Kidney tubule cell (primary cell): ENCODE measurements around the gene ROPN1B.
"Not testable (repeated sequence)": the region's sequence is repeated elsewhere in the genome, so short reads cannot be mapped to it uniquely, and the experiment has no call there.

Experiments used
- DNase-seq: peaks from one replicate; pipeline ENCODE4 v3.0.0-alpha.2; 2018; ENCODE audit warnings: low spot score

Gene ROPN1B

DNA sequence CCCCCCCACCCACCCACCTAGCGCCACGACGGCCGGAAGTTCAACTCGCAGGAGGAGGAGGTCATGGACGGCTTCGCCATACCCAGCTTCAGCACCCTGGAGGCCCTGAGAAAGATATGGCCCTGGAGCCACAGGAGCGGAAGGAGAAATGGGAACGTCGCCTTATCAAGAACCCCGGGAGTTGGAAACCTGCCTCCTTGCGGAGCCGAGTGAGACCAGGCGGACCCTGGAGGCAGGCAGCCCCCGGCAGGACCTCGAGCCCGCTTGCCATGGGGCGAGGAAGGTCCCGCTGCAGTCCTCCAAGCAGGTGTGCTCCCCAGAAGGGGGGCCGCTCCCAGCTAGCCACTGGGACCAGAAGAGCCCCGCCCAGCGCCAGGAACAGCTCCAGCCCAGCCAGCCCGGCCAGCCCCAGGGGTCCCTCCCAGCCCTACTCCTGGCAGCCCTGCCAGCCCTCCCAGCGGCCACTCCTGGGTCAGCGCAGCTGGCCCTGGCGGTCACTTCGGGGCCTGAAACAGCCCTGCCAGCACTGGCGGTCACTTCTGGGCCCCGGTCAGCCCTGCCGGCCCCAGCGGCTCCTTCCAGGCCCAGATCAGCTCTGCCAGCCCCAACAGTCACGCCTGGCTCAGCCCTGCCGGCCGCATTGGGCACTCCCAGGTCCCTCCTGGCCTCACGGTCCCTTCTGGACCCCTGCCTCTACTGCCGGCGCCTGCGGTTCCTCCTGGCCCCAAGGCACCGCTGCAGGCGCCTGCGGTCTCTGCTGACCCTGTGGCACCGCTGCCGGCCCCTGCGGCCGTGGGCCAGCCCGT, 10.3 kb upstream of the ROPN1B start:
- DNase-seq, result no peak

DNA sequence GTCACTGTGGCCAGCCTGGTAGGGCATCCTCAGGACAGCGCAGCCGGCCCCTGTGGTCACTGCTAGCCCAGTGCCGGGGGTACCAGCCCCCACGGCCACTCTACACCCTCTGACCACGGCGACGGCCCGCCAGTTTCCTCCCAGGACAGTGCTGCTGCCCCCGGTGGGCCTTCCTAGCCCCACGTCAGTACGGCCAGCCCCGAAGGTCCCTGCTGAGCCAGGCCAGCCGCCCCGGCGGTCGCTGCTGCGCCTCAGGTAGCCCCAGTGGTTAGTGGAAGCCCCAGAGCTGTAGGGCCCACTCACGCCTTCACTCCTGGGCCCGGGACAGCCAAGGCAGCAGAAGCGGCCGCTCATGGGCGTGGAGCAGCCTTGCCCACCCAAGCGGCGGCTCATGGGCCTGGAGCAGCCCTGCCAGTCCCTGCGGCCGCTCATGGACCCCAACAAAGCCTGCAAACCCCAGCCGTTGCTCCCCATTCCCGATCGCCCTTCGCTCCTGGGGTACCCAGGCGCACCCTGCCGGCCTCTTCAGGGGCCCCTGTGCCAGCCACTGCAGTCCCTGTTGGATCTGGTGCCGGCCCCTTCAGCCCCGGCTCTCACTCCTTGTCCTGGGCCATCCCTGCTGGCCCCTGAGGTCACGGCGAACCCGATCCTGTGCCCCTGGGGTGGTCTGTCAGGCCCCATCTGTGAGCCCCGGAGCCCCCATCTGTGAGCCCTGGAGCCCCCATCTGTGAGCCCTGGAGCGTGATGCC, 9.5 kb upstream of the ROPN1B start:
- no peak for DNase-seq

DNA sequence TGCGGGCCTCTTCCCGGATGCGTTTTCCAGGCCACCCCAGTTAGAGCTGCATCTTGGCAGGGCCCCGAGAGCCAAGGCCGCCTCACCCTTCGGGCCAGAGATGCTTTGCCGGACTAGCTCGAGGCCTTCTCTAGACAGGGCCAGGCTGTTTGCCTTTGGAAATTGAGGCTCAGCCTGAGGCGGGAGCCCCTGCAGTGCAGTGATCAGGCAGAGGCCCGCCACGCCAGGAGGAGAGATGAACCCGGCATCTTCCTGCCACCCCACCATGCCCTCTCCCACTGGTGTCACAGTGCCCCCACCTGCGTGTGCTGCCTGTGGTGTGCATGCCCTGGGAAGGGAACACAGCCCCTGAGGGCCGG, 8.9 kb upstream of the ROPN1B start:
- no peak for DNase-seq

- DNase-seq, result no peak
These were observed 8.3 kb upstream of the ROPN1B start for GRCh38 chr3:125960456-125961288.

DNA sequence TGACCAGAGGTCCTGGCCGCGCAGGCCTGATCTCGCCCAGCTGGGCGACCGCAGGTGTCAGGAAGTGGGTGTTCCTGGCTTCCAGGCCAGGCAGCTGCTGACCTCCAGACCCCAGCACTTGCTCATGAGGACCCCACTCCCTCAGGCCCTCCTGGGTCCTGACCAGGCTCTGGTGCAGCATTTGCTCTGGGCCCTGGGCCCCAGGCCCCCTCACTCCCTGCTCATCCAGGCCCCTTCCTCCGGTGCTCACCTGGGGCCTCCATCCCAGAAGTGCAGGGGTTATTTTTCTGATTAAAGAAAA, 7.7 kb upstream of the ROPN1B start:
- DNase-seq, result no peak

DNA sequence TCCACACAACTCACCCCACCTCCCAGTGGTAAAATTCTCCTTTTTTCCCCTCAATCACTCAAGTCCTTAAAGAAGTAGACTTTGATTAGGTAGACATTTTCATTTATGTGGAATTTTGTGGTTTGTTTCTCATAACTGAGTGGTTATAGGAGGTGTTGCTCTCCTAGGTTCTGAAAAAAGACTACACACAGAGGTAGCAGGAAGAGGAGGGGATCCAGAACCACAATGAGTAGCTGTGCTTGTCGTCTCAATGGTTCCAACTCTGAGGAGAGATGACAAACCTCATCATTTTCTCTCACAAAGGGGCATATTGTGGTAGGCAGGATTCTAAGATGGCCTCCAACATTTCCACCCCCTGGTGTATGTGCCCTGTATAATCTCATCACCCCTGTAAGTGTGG, 5.1 kb upstream of the ROPN1B start:
- DNase-seq, result not testable (repeated sequence)

DNA sequence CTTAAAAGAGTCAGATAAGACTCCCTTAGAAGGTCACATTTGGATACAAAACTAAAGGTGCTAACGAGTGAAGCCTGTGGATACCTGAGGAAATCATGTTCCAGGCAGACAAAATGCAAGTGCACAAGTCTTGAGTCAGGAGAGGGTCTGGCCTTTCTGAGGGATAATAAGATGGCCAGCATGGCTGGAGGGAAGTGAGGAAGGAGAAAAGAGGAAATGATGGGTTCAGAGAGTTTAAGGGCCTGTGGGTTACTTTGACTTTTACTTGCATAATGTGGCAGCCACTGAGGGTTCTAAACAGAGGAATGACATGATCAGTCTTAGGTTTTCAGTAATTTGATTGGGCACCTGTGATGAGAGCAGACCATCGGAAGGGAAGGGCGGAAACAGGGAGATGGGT, 3.5 kb upstream of the ROPN1B start:
- DNase-seq, result no peak

DNA sequence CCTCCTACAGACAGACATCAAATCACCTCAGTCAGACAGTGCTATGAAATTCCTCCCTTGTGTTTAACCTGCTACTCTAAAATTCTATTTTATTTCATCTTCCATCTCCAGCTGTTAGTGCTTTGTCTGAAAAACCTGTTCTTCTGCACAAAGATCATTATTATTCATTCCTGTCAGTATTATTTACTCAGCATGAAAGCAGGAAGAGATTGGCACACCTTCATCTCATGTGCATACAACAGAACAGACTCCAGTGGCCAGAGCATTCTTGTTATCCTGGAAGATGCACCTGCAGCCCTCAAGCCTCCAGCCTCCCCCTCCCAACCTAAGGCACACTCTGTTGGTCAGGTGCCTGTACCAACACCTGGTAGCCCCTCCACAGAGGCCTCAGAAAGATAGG, 1.8 kb upstream of the ROPN1B start:
- no peak for DNase-seq

DNA sequence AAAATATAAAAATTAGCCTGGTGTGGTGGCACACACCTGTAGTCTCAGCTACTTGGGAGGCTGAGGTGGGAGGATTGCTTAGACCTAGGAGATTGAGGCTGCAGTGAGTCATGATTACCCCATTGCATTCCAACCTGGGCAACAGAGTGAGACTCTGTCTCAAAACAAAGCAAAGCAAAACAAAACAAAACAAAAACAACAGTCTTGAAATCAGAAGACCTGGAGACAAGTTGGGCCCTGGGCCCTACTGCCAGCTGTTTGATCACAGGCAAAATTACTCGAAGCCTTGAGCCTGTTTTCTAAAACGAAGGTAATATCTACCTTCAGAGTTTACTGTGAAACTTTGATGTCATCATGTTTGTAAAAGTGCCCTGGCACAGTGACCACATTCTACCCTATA, 857 bp upstream of the ROPN1B start:
- DNase-seq, result not testable (repeated sequence)

DNA sequence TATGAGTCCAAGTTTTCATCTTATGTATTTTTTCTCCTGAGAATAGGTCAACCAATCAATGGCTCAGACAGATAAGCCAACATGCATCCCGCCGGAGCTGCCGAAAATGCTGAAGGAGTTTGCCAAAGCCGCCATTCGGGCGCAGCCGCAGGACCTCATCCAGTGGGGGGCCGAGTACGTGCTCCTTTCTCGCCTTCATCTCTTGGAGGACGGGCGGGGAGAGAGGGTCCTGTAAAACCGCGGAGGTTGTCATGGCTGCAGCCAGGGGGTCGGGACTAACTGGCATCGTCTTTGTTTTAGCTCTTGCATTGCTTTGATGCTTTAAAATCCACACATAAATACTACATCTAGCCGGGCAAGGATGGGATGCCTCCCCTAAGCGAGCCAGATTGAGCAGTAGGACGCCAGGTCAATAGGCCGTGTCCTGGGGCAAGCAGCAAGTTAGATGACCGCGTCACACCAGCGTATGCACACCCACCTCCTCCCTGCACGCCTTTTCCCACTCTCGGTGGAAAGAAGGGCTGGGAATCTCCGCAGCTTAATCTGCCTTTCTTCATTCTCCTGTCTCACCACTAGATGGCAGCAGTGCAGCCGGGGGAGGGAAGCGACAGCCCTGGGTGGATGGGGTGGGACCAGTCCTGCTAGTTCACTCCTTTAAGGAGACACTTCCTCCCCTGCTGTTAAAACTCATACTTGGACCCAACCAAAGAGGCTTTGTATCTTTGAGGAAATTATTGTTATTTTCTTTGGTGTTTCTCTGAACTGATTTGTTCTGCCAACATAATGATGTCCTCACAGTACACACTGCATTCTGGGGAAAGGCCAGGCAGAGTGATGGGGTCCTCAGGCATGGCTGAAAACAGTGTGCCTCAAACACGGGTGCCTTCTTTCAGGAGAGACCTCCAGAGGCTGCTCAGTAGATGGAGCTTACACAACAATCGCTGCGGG, 3.3 kb downstream of the ROPN1B start:
- peak; percentile 38 for DNase-seq

- not testable (repeated sequence) for DNase-seq
These were observed 6.4 kb downstream of the ROPN1B start for GRCh38 chr3:125975245-125976002.

GRCh38 chr3:125976003-125976390, 7.0 kb downstream of the ROPN1B start:
- not testable (repeated sequence) for DNase-seq

DNA sequence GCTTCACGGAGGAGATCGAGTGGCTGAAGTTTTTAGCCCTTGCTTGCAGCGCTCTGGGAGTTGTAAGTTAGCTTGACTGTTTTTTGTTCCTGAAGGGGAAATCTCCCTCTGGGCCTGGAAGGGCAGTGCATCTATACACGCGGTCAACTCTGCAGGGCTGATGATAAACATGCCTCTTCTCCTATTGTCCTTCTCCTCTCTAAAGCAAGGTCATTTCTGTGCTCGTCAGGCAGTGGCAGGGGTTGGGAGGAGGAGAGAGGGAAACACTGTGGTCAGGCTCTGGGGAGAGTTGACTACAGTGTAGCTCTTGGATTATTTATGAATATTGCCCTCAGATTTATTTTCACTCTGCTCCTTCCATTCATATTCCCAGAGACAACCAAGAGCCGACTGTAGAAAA, 8.1 kb downstream of the ROPN1B start:
- DNase-seq, result not testable (repeated sequence)

GRCh38 chr3:125984951-125985350, 16.0 kb downstream of the ROPN1B start:
- DNase-seq, result not testable (repeated sequence)

DNA sequence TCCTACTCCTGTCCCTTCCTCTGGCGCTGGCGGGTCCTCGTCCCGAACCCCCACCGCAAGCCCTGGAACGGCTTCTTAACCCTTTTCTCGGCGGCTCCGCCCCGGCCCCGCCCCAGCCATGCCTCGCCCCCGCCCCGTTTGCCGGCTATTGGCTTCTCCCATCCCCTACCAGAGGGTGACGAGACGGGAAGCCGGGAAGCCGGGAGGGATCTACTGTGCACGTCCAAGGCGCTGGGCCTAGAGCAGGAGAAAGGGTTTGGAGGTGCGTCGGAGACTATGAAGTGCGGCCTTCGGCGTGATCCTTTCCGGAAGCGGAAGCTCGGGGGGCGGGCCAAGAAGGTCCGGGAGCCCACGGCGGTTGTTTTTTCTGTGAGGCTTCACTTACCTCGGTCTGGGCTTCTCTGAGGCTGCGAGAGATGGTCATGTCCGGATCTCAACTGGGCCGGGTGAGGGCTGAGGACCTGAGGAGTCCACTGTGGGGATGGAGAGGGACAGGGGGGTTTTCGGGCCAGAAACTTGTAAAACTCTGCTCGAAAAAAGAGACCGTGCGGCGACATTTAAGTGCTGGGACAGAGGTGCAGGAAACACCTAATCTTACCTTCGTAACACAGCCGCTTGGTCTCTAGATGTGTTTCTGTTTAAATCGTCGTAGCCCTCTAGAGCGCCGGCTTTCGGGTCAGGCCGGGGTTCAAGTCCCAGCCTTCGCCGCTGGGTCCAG, 21.4 kb downstream of the ROPN1B start:
- peak; percentile 84 for DNase-seq

DNA sequence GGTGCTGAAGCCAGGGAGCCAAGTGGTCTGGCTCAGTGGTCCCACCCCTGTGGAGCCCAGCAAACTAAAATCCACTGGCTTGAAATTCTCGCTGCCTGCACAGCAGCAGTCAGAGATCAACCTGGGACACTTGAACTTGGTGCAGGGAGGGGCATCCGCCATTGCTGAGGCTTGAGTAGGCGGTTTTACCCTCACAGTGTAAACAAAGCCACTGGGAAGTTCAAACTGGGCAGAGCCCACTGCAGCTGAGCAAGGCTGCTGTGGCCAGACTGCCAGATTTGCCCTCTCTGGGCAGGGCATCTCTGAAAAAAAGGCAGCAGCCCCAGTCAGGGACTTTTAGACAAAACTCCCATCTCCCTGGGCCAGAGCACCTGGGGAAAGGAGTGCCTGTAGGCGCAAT, 27.8 kb downstream of the ROPN1B start:
- DNase-seq, result not testable (repeated sequence)

- DNase-seq, result no peak
These were observed 33.2 kb downstream of the ROPN1B start for GRCh38 chr3:126002189-126002588.

DNA sequence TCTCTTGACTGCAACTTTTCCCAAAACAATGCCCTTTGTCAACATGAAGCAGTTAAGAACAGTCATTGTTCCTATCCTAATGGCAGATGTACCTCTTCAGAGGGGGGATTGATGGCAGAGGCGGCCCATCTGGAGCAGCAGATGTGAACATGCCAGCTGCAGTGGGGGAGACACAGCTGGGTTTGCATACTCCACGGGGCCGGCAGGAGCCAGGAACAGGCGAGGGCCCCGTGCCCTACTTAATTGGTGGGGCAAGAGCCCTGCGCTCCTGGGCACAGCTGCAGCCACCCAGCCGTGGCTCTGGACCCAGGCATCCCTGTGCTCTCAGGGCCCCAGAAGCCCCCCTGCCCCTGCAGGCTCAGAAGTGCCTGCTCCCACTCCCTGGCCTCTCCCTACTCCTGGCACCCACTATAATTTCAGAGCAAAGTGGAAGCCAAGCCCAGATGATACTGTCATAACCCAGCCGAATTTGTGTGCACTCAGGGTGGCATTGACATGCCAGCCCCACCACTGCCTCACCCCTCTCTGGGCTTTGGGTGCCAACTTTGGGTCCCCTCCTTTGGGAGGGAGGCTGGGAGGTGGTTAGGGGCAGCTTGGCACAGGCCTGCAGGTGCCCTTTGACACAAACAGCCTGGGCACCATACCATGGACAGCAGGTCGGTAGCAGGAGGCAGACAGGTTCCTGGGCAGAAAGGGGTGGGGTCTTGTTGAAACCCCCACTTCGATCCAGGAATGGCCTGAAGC, 34.6 kb downstream of the ROPN1B start:
- DNase-seq, result no peak

DNA sequence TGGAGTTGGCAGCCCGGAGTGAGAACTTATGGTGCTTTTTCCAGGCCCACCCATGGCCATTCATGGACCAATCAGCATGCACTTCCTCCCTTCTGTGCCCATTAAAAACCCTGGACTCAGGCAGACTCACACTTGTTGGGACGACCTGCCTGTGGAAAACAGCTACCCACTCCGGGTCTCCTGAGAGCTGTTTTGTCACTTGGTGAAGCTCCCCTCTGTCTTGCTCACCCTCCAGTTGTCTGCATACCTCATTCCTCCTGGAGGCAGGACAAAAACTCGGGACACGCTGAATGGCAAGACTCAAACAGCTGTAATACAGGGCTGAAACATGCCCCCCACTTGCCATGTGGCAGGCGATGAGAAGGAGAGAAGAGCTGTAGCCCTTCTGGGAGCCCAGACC, 35.2 kb downstream of the ROPN1B start:
- DNase-seq, result no peak

- DNase-seq, result no peak
These were observed 35.7 kb downstream of the ROPN1B start for GRCh38 chr3:126004692-126005091.
